Measurements from ENCODE around the gene MLLT10. TPM values are rescaled to one million over a fixed set of nuclear protein-coding genes. Genes with fewer than 3 reads are reported as not detected.

Gene MLLT10
- total and polyA plus RNA-seq, 8 donors: 39.9 to 55.2 (median 49.2) TPM

DNA sequence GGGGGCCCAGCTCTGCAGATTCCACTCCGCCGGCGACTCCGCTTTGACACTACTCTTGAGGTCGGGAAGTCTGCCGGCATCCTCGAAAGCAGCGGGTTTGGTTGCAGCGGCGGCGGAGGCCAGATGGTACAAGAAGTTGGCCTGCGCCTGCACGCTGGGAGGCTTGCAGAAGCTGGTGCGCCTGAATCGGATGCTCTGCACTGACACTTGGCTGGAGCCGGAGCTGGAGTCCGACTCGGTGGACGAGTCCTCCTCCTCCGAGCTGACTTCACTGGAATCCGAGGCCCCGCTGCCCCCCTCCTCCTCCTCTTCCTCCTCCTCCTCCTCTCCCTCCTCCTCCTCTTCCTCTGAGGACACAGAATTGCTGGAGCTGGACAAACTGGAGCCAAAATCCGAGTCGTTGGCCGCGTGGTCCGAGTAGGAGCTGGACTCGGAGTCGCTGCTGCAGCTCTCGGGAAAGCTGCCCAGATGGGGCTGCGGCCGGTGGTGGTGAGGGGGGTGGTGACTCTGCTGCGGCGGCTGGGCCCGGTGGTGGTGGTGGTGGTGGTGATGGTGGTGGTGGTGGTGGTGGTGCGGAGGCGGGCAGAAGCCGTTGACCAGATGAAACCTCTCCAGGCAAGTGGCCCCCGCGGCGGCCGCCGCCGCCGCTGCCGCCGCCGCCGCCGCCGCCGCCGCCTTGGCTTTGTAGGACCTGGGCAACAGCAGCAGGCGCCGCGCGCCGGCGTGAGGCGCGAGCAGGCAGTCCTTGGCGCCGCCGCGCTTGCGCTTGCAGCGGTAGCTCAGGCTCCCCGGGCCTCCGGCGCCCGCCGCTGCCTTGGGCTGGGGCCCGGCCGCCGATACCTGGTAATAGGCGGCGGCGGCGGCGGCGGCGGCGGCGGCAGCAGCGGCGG, 17.5 kb upstream of the MLLT10 start:
- H3K4me1 ChIP-seq: peaks cover 0 to 38% of the 10 kb centered on the region in 2 donors
- ATAC-seq: peak; percentile 37

DNA sequence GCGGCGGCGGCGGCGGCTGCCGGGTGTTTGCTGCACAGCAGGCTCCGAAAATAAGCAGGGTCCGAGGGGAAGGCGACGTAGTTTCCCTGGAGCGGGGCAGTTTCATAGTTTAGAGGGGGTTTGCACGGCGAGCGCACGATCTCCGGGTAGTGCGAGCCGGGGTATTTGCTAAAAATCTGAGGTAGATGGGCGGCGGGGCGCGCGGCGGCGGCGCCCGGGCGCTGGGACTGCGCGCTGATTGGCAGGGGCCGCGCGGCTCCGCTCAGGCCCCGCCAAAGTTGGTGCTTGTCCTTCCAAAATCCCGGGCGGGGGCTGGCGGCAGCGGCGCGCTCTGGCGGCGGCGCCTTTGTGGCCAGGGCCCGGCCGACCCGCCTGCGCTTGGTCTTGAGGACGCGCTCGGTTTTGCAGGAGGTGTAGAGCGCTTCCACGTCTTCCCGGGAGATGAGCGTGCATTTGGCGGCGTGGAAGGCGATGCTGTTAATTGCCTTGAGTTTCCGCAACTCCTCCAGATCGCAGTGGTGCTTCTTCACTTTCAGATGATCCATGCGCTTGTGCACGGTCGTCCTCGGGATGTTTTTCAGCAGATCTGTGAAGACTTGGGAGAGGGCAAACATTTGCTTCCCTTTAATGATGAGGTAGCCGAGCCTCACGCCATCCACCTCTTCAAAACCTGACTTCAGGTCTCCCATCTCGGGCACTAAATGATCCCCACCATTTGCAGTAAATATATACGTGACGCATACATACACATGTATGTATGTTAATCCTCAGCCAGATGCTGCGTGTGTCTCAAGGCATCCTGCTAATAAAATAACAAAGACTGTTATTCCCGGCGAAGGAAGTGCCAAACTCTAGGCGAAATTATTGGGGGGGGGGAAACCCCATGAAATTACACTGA, 16.6 kb upstream of the MLLT10 start:
- peaks cover 0 to 38% of the 10 kb centered on the region in 2 donors for H3K4me1 ChIP-seq
- H3K4me3 ChIP-seq: peak overlapping the region; percentile 49 to 52
- TF ChIP-seq, protein P1, sequence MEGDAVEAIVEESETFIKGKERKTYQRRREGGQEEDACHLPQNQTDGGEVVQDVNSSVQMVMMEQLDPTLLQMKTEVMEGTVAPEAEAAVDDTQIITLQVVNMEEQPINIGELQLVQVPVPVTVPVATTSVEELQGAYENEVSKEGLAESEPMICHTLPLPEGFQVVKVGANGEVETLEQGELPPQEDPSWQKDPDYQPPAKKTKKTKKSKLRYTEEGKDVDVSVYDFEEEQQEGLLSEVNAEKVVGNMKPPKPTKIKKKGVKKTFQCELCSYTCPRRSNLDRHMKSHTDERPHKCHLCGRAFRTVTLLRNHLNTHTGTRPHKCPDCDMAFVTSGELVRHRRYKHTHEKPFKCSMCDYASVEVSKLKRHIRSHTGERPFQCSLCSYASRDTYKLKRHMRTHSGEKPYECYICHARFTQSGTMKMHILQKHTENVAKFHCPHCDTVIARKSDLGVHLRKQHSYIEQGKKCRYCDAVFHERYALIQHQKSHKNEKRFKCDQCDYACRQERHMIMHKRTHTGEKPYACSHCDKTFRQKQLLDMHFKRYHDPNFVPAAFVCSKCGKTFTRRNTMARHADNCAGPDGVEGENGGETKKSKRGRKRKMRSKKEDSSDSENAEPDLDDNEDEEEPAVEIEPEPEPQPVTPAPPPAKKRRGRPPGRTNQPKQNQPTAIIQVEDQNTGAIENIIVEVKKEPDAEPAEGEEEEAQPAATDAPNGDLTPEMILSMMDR (IDR thresholded peaks at IDR 0.05): no peak
- H3K36me3 ChIP-seq: no peaks in the 10 kb centered on the region
- intact Hi-C loops (cut with DNase I): no loop called here
- H3K27ac ChIP-seq: peak overlapping the region; percentile 59 to 82
- no peaks in the 10 kb centered on the region for H3K9me3 ChIP-seq
- DNase-seq: peak in 1 of 4 donors; percentile 88
- H3K27me3 ChIP-seq: peaks cover 0 to 86% of the 10 kb centered on the region in 2 donors
- peak; percentile 60 for ATAC-seq

More for the DNA sequence above, 17.5 kb upstream of the MLLT10 start:
- no peaks in the 10 kb centered on the region for H3K9me3 ChIP-seq
- peak in 2 of 4 donors; percentile 67 to 91 for DNase-seq
- TF ChIP-seq, protein P1 (IDR thresholded peaks at IDR 0.05): no peak
- H3K27ac ChIP-seq: peak overlapping the region; percentile 59 to 82
- H3K4me3 ChIP-seq: peak overlapping the region; percentile 49 to 52
- intact Hi-C loops (cut with DNase I): no loop called here
- H3K27me3 ChIP-seq: peaks cover 0 to 92% of the 10 kb centered on the region in 2 donors
- no peaks in the 10 kb centered on the region for H3K36me3 ChIP-seq

DNA sequence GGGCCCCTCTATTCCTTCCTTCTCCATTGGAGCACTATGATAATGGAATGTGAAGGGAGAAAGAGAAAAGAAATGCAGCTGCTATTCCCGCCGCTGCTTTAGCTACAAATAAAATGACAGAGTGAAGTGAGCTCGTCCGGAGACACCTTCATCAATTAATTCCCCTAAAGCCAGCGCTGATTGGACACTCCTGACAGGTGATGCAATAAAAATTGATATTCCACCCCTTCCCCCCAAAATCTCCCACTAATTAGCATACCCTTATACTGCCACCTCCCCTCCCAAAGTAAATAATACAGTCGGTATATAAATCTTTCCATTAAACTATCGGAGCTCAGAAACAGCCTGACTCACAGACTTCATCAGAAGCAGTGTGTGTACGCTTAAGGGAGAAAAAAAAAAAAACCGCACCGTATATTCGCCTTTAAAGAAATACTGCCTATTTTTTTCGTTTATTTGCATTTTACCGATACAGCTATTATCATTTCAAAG, 15.8 kb upstream of the MLLT10 start:
- TF ChIP-seq, protein P1 (IDR thresholded peaks at IDR 0.05): no peak
- Histone ChIP-seq H3K36me3 (no peaks in the 10 kb centered on the region), H3K4me1 (peaks cover 0 to 38% of the 10 kb centered on the region in 2 donors), H3K9me3 (no peaks in the 10 kb centered on the region), H3K27ac (peak overlapping the region in 1 of 2 donors; percentile 82), H3K27me3 (peaks cover 0 to 78% of the 10 kb centered on the region in 2 donors), H3K4me3 (peak overlapping the region; percentile 49 to 52)
- ATAC-seq: peak; percentile 41
- intact Hi-C loops (cut with DNase I): no loop called here
- peak in 1 of 4 donors; percentile 77 for DNase-seq

DNA sequence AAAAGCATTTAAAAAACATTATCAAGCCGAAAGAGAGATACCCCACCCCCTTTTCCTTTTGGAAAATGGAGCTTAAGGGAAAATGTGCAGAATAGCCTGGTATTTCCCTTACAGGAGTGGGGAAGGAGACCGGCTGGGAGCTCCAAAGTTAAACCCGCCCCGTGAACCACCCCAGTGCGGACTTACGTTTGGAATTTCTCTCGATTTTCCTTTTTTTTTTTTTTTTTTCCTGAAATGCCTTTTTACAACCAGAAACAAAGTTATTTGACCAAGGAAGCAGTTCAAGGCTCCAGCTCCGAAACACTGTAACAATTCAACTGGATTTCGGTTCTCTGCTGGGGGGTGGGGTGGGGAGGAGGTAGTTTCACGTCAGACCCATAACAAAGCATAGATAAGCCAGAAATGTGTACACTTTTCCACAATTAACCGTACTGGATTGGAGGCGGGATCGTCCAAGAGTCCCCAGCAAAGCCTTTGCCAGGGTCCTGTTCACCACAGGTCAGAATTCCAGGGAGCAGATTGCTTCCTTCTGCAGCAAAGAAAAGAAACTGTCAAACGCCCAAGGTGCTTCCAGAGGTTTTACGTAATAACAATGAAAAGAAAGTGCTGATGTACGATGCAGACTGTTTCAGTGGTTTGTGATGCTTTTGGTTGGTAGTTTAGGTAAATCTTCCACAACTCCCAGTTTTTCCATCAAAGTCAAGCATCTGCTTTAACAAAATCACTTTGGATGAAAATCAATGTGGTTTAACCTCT, 15.2 kb upstream of the MLLT10 start:
- Histone ChIP-seq H3K4me1 (peaks cover 0 to 40% of the 10 kb centered on the region in 2 donors), H3K27me3 (peaks cover 0 to 72% of the 10 kb centered on the region in 2 donors), H3K27ac (peak overlapping the region; percentile 61 to 82), H3K36me3 (no peaks in the 10 kb centered on the region), H3K9me3 (no peaks in the 10 kb centered on the region), H3K4me3 (peak overlapping the region; percentile 49 to 52)
- ATAC-seq: peak; percentile 10
- TF ChIP-seq, protein P1 (IDR thresholded peaks at IDR 0.05): no peak
- no peak for DNase-seq
- intact Hi-C loops (cut with DNase I): no loop called here
